K562 (cell line): ENCODE results near the gene FOXN3. TPM values are rescaled to one million over a fixed set of nuclear protein-coding genes. Genes with fewer than 3 reads are reported as not detected.

Source experiments
- HOMEZ ChIP-seq: fragments of 250-450 bp; sonication (Bioruptor Pico); IDR thresholded peaks from 2 replicates; pipeline ENCODE4 v1.4.0; 2020; ENCODE audit warnings: mild to moderate bottlenecking, moderate library complexity
- RNF2 ChIP-seq: sonication (generic); IDR thresholded peaks from 2 replicates; pipeline ENCODE4 v1.6.1; 2016
- SIN3B ChIP-seq: fragments of 450-650 bp; IDR thresholded peaks from 2 replicates; pipeline ENCODE4 v1.6.1; 2017; ENCODE audit warnings: low read depth, mild to moderate bottlenecking, moderate library complexity
- SMARCA4 ChIP-seq: fragments of 450-650 bp; IDR thresholded peaks from 2 replicates; pipeline ENCODE4 v1.6.1; 2016
- SNIP1 ChIP-seq: fragments of 450-650 bp; IDR thresholded peaks from 2 replicates; pipeline ENCODE4 v1.7.1; 2017; ENCODE audit warnings: low read depth, mild to moderate bottlenecking
- SP2 ChIP-seq: IDR thresholded peaks from 2 replicates; pipeline ENCODE4 v1.6.1; 2011; ENCODE audit warnings: mild to moderate bottlenecking, low read depth, low read length, moderate library complexity; ENCODE audit not compliant: poor library complexity, severe bottlenecking; ENCODE audit errors: extremely low read depth
- ZBTB43 ChIP-seq: sonication (generic); formaldehyde crosslinking; IDR thresholded peaks from 2 replicates; pipeline ENCODE4 v1.8.0; 2023; ENCODE audit warnings: mild to moderate bottlenecking, missing genetic modification reagents
- ZNF445 ChIP-seq: fragments of 250-450 bp; sonication (Bioruptor Pico); IDR thresholded peaks from 2 replicates; pipeline ENCODE4 v1.4.0; 2020; ENCODE audit warnings: low read depth, mild to moderate bottlenecking, moderate library complexity
- ZNF830 ChIP-seq: fragments of 250-450 bp; sonication (Bioruptor Pico); IDR thresholded peaks from 2 replicates; pipeline ENCODE4 v1.5.0; 2021; ENCODE audit warnings: mild to moderate bottlenecking
- polyA plus RNA-seq, 8 experiments: library from polyadenylated mRNA; depleted of rRNA in 4 of 8; stranded (reverse) in 5 of 8; unstranded in 3 of 8; fragments of >200 nt; fragmentation: Nextera tagmentation in 2 of 8; fragmentation: Illumina TruSeq in 1 of 8; extraction: Ambion mirVana in 2 of 8; extraction: Trizol in 1 of 8; gene quantifications; 2 replicates each; pipeline versions ENCODE4 v1.2.1 to v1.2.3, GENCODE V29; 2011 to 2014; ENCODE audit warnings: inconsistent platforms in 1 of 8, missing spikeins in 1 of 8
- total RNA-seq, 7 experiments: library from RNA; depleted of rRNA in 6 of 7; stranded (reverse); fragments of >200 nt in 6 of 7; fragmentation: Illumina TruSeq in 2 of 7; extraction: Trizol in 2 of 7; gene quantifications; 2 replicates each; pipeline versions ENCODE4 v1.2.1 to v1.2.3, GENCODE V29; 2011 to 2021; ENCODE audit warnings: low replicate concordance in 1 of 7

The FOXN3 gene
- total and polyA plus RNA-seq, 9 of the 15 experiments (the other 6 are each of a cell fraction or from before 2014, with no cell fraction given) = 0.07 to 1.3 (median 0.40) TPM

DNA sequence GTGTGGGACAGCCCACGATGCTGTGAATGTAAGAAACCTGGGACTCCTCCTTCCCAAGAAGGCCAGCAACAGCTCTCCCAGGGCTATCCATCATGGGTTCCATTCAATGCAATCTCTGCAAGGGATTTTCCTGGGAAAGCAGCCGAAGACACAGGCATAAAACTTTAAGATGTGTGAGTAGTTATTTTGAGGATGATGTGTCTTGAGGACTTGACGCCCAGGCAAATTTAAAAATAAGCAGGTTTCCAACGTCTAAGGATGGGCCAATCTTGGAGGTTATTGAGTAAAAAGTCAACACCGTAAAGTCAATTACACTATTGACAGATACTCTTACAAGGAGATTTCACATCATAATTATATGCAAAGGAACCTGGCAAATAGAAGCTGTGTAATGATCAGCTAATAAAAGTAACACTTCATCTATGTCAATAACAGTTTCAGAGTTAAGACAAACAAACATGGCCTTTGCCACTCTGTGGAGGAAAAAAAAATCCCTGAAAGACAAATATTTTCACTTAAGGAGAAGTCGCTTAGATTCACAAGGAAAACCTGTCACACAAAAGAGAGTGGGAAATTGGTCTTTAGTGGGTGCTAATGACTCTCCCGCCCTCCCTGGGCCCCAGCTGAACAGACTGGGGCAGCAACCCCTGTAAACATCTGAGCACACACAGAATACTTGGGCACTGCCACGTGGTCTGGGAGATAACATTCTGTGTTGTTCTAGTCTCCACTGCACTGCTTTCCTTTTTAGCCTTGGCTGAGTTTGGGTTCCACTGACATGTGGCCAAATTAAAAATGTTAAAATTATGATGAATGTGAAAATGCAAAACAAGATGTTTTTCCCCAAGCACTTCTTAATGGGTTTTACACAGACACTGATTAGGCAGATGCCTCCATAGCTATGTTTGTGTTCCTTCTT is 240.9 kb downstream of the FOXN3 start (continued):
- TF ChIP-seq RNF2 (no peak), HOMEZ (no peak), ZNF830 (CRISPR knock-in tag) (no peak), SP2 (no peak), ZBTB43 (no peak), SMARCA4 (no peak), SNIP1 (no peak), ZNF445 (no peak), SIN3B (no peak)
